Liver (tissue), 9 donors: ENCODE measurements around the gene OR8B8. TPM values are rescaled to one million over a fixed set of nuclear protein-coding genes. Genes with fewer than 3 reads are reported as not detected.

ENCODE experiments used
- DNase-seq: peaks from one replicate; pipeline ENCODE4 v3.0.0-alpha.2; 2017; ENCODE audit warnings: low spot score
- H3K27ac ChIP-seq, 2 donors: one replicate each; pipeline ENCODE4 v1.7.0; 2013; ENCODE audit warnings: inconsistent platforms in 2 of 2, low read length in 2 of 2, control low read depth in 1 of 2, low read depth in 1 of 2, mild to moderate bottlenecking in 1 of 2
- H3K27me3 ChIP-seq, 4 donors: one replicate each; pipeline versions ENCODE4 v1.6.1 to v1.7.0; 2013; ENCODE audit warnings: low read length in 3 of 4, inconsistent platforms in 1 of 4, mild to moderate bottlenecking in 1 of 4, moderate library complexity in 1 of 4; ENCODE audit not compliant: control insufficient read depth in 4 of 4, insufficient read depth in 4 of 4
- H3K36me3 ChIP-seq, 4 donors: one replicate each; pipeline versions ENCODE4 v1.6.1 to v1.7.0; 2013; ENCODE audit warnings: low read length in 3 of 4, mild to moderate bottlenecking in 3 of 4, low read depth in 1 of 4, moderate library complexity in 1 of 4; ENCODE audit not compliant: control insufficient read depth in 4 of 4, insufficient read depth in 3 of 4
- H3K4me1 ChIP-seq, 4 donors: one replicate each; pipeline versions ENCODE4 v1.6.1 to v1.7.0; 2013; ENCODE audit warnings: low read length in 3 of 4, mild to moderate bottlenecking in 3 of 4, moderate library complexity in 1 of 4; ENCODE audit not compliant: control insufficient read depth in 4 of 4, insufficient read depth in 4 of 4
- H3K4me3 ChIP-seq, 3 donors: one replicate each; pipeline versions ENCODE4 v1.6.1 to v1.7.0; 2013; ENCODE audit warnings: low read length in 3 of 3, control low read depth in 1 of 3, low read depth in 1 of 3, mild to moderate bottlenecking in 1 of 3
- H3K9ac ChIP-seq, 2 donors: one replicate each; pipeline ENCODE4 v1.7.0; 2013; ENCODE audit warnings: low read length in 2 of 2, mild to moderate bottlenecking in 2 of 2, moderate library complexity in 2 of 2, control low read depth in 1 of 2, low read depth in 1 of 2
- H3K9me3 ChIP-seq, 4 donors: one replicate each; pipeline versions ENCODE4 v1.6.1 to v1.7.0; 2013; ENCODE audit warnings: low read length in 3 of 4; ENCODE audit not compliant: control insufficient read depth in 4 of 4
- ATF3 ChIP-seq: IDR thresholded peaks from 2 replicates; pipeline ENCODE4 v1.6.1; 2016; ENCODE audit warnings: antibody characterized with exemption
- CTCF ChIP-seq: fragments of 150-350 bp; IDR thresholded peaks from 2 replicates; pipeline ENCODE4 v1.5.1; 2017; ENCODE audit warnings: improper control_type of control experiment, low read depth, low read length; ENCODE audit not compliant: missing input control
- EGR1 ChIP-seq, 2 donors: IDR thresholded peaks; 2 replicates each; pipeline ENCODE4 v1.6.1; 2016 to 2018; ENCODE audit warnings: antibody characterized with exemption in 2 of 2, low read depth in 2 of 2
- FOXA1 ChIP-seq: IDR thresholded peaks from 2 replicates; pipeline ENCODE4 v1.6.1; 2016; ENCODE audit warnings: antibody characterized with exemption
- FOXA2 ChIP-seq: IDR thresholded peaks from 2 replicates; pipeline ENCODE4 v1.6.1; 2016; ENCODE audit warnings: antibody characterized with exemption
- GABPA ChIP-seq, 2 donors: IDR thresholded peaks in 1 of 2; conservative IDR thresholded peaks in 1 of 2; 2 replicates each; pipeline ENCODE4 v1.6.1; 2016; ENCODE audit warnings: antibody characterized with exemption in 2 of 2, mild to moderate bottlenecking in 1 of 2, moderate library complexity in 1 of 2
- HNF4A ChIP-seq, 2 donors: conservative IDR thresholded peaks; 2 replicates each; pipeline ENCODE4 v1.6.1; 2016; ENCODE audit warnings: antibody characterized with exemption in 2 of 2, mild to moderate bottlenecking in 2 of 2
- JUND ChIP-seq, 2 donors: IDR thresholded peaks; 2 replicates each; pipeline ENCODE4 v1.6.1; 2016; ENCODE audit warnings: antibody characterized with exemption in 2 of 2
- NR2F2 ChIP-seq: IDR thresholded peaks from 2 replicates; pipeline ENCODE4 v1.6.1; 2016; ENCODE audit warnings: antibody characterized with exemption
- RAD21 ChIP-seq, 2 donors: IDR thresholded peaks; 2 replicates each; pipeline ENCODE4 v1.6.1; 2016; ENCODE audit warnings: antibody characterized with exemption in 2 of 2, mild to moderate bottlenecking in 2 of 2
- SP1 ChIP-seq: IDR thresholded peaks from 2 replicates; pipeline ENCODE4 v1.6.1; 2018; ENCODE audit warnings: antibody characterized with exemption, mild to moderate bottlenecking
- TAF1 ChIP-seq: conservative IDR thresholded peaks from 2 replicates; pipeline ENCODE4 v1.6.1; 2016; ENCODE audit warnings: antibody characterized with exemption, mild to moderate bottlenecking
- WGBS: extraction: QIAGEN DNeasy Blood & Tissue Kit; methylation state at CpG from one replicate; pipeline ENCODE4 v1.1.7; 2013; 5-methylcytosine and 5-hydroxymethylcytosine counted together
- polyA plus RNA-seq, 2 donors: library from polyadenylated mRNA; stranded (reverse) in 1 of 2; unstranded in 1 of 2; fragments of 200-250 nt in 1 of 2; fragments of >200 nt in 1 of 2; fragmentation: Nextera tagmentation in 1 of 2; extraction: Ambion mirVana in 1 of 2; gene quantifications; one replicate each; pipeline versions ENCODE4 v1.2.1 to v1.2.3, GENCODE V29; 2013 to 2015
- total RNA-seq, 2 donors: library from RNA; depleted of rRNA; stranded (reverse); fragments of >200 nt; gene quantifications; one replicate each; pipeline ENCODE4 v1.2.3, GENCODE V29; 2014
- TF ChIP-seq, protein P1 (sequence below): IDR thresholded peaks from 2 replicates; pipeline ENCODE4 v1.6.1; 2016; ENCODE audit warnings: antibody characterized with exemption
- TF ChIP-seq, protein P2 (sequence below): IDR thresholded peaks from 2 replicates; pipeline ENCODE4 v1.6.1; 2016; ENCODE audit warnings: antibody characterized with exemption, mild to moderate bottlenecking
- donor health status: healthy.
- donor health status: healthy.
- donor health status: healthy.
- donor health status: healthy.
- donor health status: healthy.

Gene OR8B8
- total and polyA plus RNA-seq, 4 donors = not detected

DNA sequence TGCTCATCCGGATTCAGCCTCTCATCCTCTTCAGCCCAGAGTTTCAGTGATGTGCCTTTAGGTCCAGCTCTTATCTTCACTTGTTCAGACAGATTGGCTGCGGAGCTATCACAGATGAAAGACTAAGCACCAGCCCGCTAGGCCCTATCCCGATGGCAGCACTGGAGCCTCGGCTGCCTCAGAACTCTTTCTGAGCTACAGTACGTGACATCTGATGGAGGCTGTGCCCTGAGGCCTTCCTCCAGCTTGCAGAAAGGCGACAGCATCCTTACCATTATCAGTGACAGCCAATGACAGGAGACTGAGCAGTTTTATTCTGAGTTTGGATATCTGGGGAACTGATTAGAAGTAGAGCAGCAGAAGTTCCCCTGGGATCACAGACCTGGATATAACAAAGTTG is 4.0 kb downstream of the OR8B8 start:
- peaks cover 0 to 2% (median 0%) of the 10 kb centered on the region in 4 donors for H3K9me3 ChIP-seq
- H3K9ac ChIP-seq = no peak overlapping the region
- no peaks in the 10 kb centered on the region for H3K4me1 ChIP-seq
- DNase-seq = no peak
- no peak overlapping the region for H3K4me3 ChIP-seq
- no peak overlapping the region for H3K27ac ChIP-seq
- no peaks in the 10 kb centered on the region for H3K36me3 ChIP-seq
- 68% methylated on average over 7 of the region's 7 CpGs for WGBS
- H3K27me3 ChIP-seq = no peaks in the 10 kb centered on the region
- TF ChIP-seq HNF4A (conservative IDR thresholded peaks at IDR 0.05) (no peak), SP1 (no peak)

DNA sequence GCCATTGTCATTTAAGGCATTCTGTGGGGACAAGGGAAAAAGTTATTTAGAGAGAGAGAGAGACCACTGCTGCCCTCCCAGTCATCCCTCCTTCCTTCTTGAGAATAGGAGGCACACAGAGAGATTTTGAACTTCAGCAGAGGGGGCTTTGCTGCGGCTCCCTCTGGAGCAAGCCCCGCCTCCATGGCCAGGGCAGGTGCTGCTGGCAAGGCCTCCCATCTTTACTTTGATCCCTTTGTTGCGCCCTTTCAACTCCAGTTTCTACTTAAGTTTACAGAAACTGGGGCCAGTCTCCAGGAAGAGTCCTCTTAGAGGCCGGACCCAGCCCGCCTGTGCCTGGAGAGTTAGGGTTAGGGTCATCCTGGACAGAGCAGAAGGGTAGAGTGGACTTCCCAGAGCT is 4.4 kb downstream of the OR8B8 start:
- Histone ChIP-seq H3K27ac (no peak overlapping the region), H3K36me3 (no peaks in the 10 kb centered on the region), H3K4me3 (no peak overlapping the region), H3K4me1 (no peaks in the 10 kb centered on the region), H3K9me3 (peaks cover 0 to 2% (median 0%) of the 10 kb centered on the region in 4 donors), H3K27me3 (peaks cover 0 to 2% (median 0%) of the 10 kb centered on the region in 4 donors), H3K9ac (no peak overlapping the region)
- TF ChIP-seq FOXA1 (no peak), GABPA (IDR thresholded peaks at IDR 0.05 in 1 of 2, conservative IDR thresholded peaks at IDR 0.05 in 1 of 2) (no peak), EGR1 (IDR thresholded peaks at IDR 0.05; ENCODE audit: low read depth in 2 of 2) (no peak), ATF3 (no peak), JUND (IDR thresholded peaks at IDR 0.05) (no peak), FOXA2 (no peak), RAD21 (IDR thresholded peaks at IDR 0.05) (no peak), NR2F2 (no peak), SP1 (no peak), HNF4A (conservative IDR thresholded peaks at IDR 0.05) (no peak), CTCF (no peak), TAF1 (no peak)
- TF ChIP-seq, protein P1, sequence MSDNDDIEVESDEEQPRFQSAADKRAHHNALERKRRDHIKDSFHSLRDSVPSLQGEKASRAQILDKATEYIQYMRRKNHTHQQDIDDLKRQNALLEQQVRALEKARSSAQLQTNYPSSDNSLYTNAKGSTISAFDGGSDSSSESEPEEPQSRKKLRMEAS = no peak
- TF ChIP-seq, protein P2, sequence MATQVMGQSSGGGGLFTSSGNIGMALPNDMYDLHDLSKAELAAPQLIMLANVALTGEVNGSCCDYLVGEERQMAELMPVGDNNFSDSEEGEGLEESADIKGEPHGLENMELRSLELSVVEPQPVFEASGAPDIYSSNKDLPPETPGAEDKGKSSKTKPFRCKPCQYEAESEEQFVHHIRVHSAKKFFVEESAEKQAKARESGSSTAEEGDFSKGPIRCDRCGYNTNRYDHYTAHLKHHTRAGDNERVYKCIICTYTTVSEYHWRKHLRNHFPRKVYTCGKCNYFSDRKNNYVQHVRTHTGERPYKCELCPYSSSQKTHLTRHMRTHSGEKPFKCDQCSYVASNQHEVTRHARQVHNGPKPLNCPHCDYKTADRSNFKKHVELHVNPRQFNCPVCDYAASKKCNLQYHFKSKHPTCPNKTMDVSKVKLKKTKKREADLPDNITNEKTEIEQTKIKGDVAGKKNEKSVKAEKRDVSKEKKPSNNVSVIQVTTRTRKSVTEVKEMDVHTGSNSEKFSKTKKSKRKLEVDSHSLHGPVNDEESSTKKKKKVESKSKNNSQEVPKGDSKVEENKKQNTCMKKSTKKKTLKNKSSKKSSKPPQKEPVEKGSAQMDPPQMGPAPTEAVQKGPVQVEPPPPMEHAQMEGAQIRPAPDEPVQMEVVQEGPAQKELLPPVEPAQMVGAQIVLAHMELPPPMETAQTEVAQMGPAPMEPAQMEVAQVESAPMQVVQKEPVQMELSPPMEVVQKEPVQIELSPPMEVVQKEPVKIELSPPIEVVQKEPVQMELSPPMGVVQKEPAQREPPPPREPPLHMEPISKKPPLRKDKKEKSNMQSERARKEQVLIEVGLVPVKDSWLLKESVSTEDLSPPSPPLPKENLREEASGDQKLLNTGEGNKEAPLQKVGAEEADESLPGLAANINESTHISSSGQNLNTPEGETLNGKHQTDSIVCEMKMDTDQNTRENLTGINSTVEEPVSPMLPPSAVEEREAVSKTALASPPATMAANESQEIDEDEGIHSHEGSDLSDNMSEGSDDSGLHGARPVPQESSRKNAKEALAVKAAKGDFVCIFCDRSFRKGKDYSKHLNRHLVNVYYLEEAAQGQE = no peak
- DNase-seq = no peak
- 70% methylated on average over 5 of the region's 5 CpGs for WGBS
